HUES48 (cell line): Measurements from ENCODE around the gene LDLRAD4.
A peak's percentile ranks its signal among the peaks of the same experiment; 100 is the strongest.

Experiments used
- H3K27ac ChIP-seq: one replicate; pipeline ENCODE4 v1.7.0; 2013; ENCODE audit warnings: low read depth, low read length, inconsistent platforms
- H3K27me3 ChIP-seq: 2 replicates; pipeline ENCODE4 v1.6.1; 2013; ENCODE audit warnings: mild to moderate bottlenecking, low read length; ENCODE audit not compliant: control insufficient read depth, insufficient read depth
- H3K36me3 ChIP-seq: 2 replicates; pipeline ENCODE4 v1.6.1; 2013; ENCODE audit warnings: low read length; ENCODE audit not compliant: control insufficient read depth, insufficient read depth
- H3K4me1 ChIP-seq: 2 replicates; pipeline ENCODE4 v1.6.1; 2013; ENCODE audit warnings: mild to moderate bottlenecking, low read length; ENCODE audit not compliant: control insufficient read depth, insufficient read depth
- H3K4me3 ChIP-seq: 2 replicates; pipeline ENCODE4 v1.5.1; 2013; ENCODE audit warnings: mild to moderate bottlenecking, low read depth, low read length
- H3K9ac ChIP-seq: 2 replicates; pipeline ENCODE4 v1.6.1; 2013; ENCODE audit warnings: mild to moderate bottlenecking, low read depth, low read length, moderate library complexity
- H3K9me3 ChIP-seq: 2 replicates; pipeline ENCODE4 v1.6.1; 2013; ENCODE audit warnings: low read length; ENCODE audit not compliant: control insufficient read depth, insufficient read depth

LDLRAD4 gene

DNA sequence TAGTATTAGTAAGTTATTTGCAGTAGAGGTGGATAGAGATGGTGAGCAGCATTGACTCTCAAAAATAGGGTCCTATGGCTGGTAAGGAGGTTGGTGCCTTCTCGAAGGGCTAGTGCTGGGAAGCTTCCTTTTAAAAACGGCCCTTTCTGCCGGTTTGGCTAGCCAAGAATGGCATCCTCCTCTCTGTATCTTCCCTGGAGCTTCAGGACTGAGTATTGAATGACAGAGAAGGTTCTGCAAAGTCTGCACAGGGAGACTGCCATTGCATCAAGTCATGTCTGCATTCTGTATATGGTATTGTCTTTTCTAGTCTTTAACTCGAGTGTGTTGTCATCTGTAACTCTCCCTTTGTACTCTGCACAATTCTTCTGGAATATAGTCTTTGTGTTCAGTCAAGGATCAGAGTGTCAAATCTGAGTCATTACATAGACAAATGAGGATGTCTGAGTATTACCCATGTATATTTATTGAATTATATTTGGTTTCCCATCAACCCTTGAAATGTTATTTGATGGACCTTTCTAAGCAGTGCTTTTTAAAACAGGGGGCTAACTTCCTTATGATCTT is 1.1 kb downstream of the LDLRAD4 start:
- Histone ChIP-seq H3K4me3 (0 out of 2 replicates have a peak overlapping the region, but pooled peaks have one; percentile 70), H3K36me3 (no peaks in the 10 kb centered on the region), H3K9me3 (no peaks in the 10 kb centered on the region), H3K9ac (no peak overlapping the region), H3K4me1 (peaks cover 38% of the 10 kb centered on the region), H3K27me3 (peaks cover 53% of the 10 kb centered on the region), H3K27ac (no peak overlapping the region)

DNA sequence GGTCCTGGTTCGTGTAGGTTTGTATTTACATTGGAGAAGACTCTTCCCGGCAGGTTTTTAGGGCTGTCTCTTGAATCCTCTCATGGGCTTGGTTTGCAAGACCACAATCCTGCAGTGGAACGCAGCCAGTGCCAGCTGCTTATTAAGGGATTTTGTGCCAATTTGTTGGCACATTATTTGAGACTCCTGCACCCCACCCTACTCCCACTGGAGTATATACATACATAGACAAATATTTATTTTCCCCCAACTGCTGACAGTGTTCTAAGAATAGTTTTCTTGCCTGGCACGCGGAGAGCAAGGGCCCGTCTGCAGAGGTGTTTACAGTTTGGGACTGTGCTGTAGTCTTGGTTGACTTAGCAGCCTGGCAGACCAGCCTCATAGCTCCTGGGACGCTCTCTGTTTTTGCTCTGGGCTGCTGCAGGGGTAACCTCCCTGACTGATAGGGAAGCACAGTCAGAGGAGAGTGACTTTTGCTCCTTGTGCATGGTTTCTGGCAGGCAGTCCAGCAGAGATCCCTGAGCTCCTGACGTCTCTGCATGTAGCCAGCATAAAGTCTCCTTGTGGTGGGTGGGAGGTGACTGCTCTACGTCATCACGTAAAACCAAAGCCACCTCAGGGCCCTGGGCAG is 1.9 kb downstream of the LDLRAD4 start:
- Histone ChIP-seq H3K4me3 (no peak overlapping the region), H3K9me3 (no peaks in the 10 kb centered on the region), H3K4me1 (peaks cover 38% of the 10 kb centered on the region), H3K27ac (no peak overlapping the region), H3K36me3 (no peaks in the 10 kb centered on the region), H3K27me3 (peaks cover 48% of the 10 kb centered on the region), H3K9ac (no peak overlapping the region)

DNA sequence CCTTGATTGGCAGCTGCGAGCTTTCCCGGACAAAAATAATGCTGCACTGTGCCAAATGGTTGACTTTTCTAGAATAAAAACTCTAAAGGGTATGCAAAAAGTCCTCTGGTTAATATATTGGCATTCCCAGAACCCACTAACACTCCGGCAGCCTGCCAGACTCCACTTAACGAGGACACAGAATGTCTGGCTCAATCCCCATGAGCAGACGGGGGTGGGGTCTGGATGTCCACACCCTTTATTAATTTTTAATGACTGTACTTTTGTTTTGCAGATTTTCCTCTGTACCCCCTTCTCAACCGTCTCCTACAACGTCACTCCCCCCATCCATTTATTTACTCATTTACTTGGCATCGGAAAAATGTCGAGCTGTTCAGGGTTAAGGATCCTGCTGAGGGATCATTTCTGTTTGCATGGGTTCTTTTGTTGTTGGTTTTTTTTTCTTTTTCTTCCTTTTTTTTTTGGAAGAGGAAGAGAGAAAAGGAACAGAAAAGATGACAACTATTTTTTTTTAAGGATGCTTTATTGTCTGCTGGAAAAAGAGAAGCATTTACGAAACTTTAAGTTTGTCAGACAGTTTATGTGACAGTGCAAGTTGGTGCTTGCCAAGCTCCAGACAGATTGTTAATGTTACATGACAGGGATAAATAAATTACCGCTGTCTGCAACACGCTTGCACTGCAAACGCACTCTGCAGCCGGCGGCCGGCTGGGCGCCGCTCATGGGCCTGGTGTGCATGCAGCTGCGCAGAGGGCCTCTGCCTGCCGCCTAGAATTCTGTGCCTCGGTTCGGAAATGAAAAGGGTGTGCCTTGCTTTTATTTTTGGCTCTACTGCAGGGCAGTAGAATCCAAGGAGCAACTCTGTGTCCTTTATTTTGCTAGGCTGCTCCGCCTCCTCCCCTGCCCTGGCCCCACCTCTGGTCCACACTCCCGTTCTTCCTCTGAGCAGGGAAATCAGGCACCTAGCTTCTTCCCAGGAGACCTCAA is 3.6 kb downstream of the LDLRAD4 start:
- H3K4me3 ChIP-seq: no peak overlapping the region

DNA sequence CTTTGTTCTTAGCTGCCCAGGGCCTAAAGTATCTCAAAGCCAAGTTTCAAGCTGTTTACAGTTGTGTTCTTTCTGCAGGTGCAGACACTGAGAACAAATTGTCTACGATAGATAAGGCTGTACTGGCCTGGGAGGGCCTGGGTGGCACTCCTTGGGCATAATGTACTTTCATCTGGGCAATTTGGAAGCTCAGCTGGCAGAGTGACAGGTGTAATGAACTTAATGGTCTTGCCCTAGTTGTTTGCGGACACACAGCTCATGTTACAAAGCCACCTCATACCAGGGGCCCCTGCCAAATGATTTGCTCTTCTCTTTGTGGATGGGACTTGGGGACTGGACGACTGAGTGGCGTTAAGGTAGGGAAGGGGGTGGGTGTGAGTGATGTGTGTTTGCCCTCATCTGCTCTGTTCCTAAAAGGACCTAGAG is 4.3 kb downstream of the LDLRAD4 start:
- Histone ChIP-seq H3K36me3 (no peaks in the 10 kb centered on the region), H3K9ac (no peak overlapping the region), H3K4me3 (no peak overlapping the region), H3K4me1 (peaks cover 30% of the 10 kb centered on the region), H3K9me3 (no peaks in the 10 kb centered on the region), H3K27ac (no peak overlapping the region), H3K27me3 (peaks cover 29% of the 10 kb centered on the region)

More for the DNA sequence above, 3.6 kb downstream of the LDLRAD4 start:
- H3K27ac ChIP-seq: no peak overlapping the region
- H3K36me3 ChIP-seq: no peaks in the 10 kb centered on the region
- no peaks in the 10 kb centered on the region for H3K9me3 ChIP-seq
- peaks cover 30% of the 10 kb centered on the region for H3K4me1 ChIP-seq
- no peak overlapping the region for H3K9ac ChIP-seq
- H3K27me3 ChIP-seq: peaks cover 32% of the 10 kb centered on the region

DNA sequence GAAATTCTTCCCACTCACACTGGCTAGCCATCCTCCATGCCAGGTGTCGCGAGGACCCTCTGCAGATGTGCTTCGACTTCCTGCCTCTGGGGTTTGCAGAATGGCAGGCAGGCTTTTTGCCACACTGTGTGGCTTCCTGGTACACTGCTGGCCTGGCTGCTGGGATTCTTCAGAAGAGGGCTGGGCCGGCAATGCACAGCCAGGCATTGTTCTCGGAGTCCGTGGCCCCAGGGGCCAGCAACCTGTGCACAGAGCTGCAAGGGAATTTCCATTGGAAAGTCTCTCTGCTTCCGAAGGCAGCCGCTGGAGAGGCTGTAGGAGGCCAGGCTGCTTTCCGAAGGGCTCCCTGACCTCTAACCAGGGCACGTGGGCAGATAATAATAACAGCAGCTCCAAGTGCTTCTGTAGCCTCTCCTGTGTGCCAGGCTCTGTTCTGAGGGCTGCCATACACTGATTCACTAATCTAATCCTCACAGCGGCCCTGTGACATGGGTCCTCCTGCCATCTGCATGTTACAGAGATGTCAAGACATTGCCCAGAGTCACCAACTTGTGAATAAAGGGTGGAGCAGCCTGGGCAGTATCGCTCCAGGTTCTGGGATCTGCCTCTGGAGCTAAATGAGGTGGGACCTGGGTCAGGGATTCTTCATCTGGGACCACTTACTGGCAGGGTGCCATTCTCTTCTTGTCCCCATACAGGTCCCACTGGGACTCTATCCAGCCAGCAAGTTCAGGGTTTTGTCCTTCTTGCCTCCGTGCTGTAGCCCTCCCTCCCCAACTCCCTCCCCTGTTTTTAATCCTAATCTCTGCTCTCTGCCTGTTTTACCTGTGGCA is 5.0 kb downstream of the LDLRAD4 start:
- Histone ChIP-seq H3K27me3 (peaks cover 23% of the 10 kb centered on the region), H3K27ac (no peak overlapping the region), H3K9ac (no peak overlapping the region), H3K9me3 (no peaks in the 10 kb centered on the region), H3K36me3 (no peaks in the 10 kb centered on the region), H3K4me1 (peaks cover 30% of the 10 kb centered on the region), H3K4me3 (no peak overlapping the region)

DNA sequence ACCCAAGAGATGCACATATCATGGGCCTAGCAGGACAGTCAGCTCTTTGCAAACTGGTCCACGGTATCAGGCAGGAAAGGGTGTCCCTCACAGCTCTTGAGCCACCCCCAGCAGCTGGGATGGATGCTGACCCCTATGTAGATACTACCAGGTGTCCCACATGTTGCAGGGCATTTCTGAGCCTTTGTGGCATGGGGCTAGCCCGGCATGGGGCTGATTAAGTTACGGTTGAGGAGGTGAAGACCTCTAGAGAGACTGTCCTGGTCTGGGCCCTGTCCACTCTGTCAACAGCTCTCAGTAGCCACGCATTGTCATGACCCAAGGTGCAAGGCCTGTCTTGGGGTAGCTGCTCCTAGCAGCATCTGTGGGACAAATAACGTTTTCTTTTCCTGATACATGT is 6.7 kb downstream of the LDLRAD4 start:
- Histone ChIP-seq H3K4me3 (no peak overlapping the region), H3K27me3 (peaks cover 6% of the 10 kb centered on the region), H3K4me1 (peaks cover 23% of the 10 kb centered on the region), H3K27ac (no peak overlapping the region), H3K9ac (no peak overlapping the region), H3K36me3 (no peaks in the 10 kb centered on the region), H3K9me3 (no peaks in the 10 kb centered on the region)

DNA sequence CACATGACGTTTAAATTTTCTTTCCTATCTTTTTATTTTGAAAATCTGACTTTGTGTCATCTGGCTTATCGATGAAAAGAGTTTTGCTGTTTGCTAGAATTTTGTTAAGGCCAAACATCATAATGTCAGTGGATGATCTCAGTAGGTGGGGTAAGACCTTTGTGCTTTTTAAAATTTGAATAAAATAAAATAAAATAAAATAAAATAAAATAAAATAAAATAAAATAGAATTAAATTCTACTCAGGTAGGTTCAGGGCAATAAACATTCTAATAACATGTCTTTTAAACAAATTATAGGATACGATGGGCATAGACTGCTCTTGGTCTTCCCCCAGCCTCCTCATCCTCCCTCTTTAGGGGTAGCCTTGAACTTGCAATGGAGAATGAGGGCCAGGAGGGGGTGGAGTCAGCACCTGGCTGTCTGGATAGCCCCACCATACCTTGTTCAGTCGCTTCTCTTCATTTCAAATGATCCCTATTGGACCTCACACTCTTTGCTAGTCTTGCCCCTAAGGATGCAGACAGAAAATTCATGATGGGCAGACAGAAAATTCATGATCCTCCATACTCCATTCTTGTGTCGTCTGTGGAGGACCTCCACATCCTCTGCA is 8.1 kb downstream of the LDLRAD4 start:
- Histone ChIP-seq H3K4me1 (peaks cover 19% of the 10 kb centered on the region), H3K27me3 (no peaks in the 10 kb centered on the region), H3K4me3 (no peak overlapping the region)

DNA sequence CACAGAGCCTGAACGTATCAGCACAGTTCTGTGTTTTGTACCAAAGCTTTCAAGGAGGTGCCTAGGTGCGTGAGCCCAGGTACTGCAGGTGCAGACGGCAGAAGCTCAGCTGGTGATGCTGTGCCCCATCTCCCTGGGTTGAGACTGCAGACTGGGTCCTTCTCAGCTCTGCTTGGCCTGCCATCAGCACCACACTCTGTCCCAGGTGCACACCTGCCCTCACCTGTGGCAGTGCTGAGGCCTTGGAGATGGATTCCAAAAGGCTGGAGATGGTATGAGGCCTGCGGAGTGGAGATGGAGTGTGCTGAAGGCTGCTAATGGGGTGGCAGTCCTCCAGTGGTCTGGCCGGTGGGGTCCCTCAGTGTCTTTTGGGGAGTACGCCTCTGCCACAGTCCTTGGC is 9.3 kb downstream of the LDLRAD4 start:
- Histone ChIP-seq H3K27me3 (no peaks in the 10 kb centered on the region), H3K27ac (no peak overlapping the region), H3K4me1 (peaks cover 7% of the 10 kb centered on the region), H3K4me3 (no peak overlapping the region), H3K9me3 (no peaks in the 10 kb centered on the region), H3K9ac (no peak overlapping the region), H3K36me3 (no peaks in the 10 kb centered on the region)

More for the DNA sequence above, 8.1 kb downstream of the LDLRAD4 start:
- no peaks in the 10 kb centered on the region for H3K36me3 ChIP-seq
- H3K9ac ChIP-seq: no peak overlapping the region
- H3K27ac ChIP-seq: no peak overlapping the region
- no peaks in the 10 kb centered on the region for H3K9me3 ChIP-seq

DNA sequence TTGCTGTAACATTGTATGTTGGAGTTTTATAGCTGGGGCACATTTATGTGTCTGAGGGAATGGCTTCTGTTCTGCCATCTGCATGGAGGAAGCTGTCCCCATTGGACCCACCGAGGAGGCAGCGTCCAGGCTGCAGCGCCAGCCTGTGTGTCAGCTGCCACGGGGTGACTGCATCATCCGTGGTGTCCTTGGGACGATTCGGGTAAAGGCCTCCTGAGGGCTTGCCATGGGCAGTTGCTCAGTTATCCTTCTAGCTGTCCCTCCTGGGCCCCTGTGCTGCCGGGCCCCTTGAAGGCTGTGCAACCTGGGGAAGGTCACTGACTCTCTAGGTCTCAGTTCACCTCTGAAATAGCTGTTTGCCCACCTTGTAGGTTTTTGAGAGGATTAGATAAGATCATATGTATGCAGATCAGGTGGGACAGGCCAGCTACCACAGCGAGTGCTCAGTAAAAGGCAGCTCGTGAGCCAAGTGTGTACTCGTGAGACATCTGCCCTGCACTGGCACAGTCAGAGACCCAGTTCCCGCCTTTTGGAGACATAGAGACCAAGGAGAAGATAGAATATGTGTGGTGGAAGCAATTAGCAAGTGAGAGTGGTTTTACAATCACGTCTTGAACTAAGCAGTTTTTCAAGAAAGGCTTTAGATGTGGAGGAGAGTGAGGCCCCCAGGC is 10.6 kb downstream of the LDLRAD4 start:
- Histone ChIP-seq H3K9ac (no peak overlapping the region), H3K9me3 (no peaks in the 10 kb centered on the region), H3K27ac (no peak overlapping the region), H3K4me3 (no peak overlapping the region), H3K36me3 (no peaks in the 10 kb centered on the region), H3K27me3 (no peaks in the 10 kb centered on the region), H3K4me1 (no peaks in the 10 kb centered on the region)

DNA sequence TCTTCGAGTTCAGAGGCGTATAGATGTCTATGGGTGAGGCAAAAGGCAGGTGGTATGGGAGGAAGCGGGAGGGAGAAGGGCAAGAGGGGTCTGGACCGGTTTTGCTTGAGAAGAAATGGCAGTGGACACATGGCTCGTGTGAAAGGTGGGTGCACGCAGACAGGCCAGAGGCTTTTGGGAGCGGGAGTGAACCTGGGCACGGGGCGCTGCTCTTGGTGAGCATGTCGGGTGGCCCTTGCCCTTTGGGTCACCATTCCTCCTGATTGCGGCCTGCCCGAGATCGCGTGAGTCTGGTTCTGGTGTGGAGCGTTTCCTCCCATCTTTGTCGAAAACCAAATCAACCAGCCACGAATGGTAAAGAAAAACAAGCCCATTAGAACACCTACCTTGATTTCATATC is 12.6 kb downstream of the LDLRAD4 start:
- no peak overlapping the region for H3K27ac ChIP-seq
- no peaks in the 10 kb centered on the region for H3K36me3 ChIP-seq
- H3K9ac ChIP-seq: no peak overlapping the region
- H3K27me3 ChIP-seq: no peaks in the 10 kb centered on the region
- H3K9me3 ChIP-seq: no peaks in the 10 kb centered on the region
- H3K4me1 ChIP-seq: 0 out of 2 replicates have a peak, but pooled peaks cover 9% of the 10 kb centered on the region
- no peak overlapping the region for H3K4me3 ChIP-seq
